Activated CD8-positive, alpha-beta memory T cell treated with anti-CD3 and anti-CD28 coated beads, Interleukin-2, amount 50 U/mL, for 4 hours (primary cell): ENCODE results near the gene ITIH1.

Source experiments
- DNase-seq: peaks from one replicate; pipeline ENCODE4 v3.0.0-alpha.2; 2020

ITIH1 gene

DNA sequence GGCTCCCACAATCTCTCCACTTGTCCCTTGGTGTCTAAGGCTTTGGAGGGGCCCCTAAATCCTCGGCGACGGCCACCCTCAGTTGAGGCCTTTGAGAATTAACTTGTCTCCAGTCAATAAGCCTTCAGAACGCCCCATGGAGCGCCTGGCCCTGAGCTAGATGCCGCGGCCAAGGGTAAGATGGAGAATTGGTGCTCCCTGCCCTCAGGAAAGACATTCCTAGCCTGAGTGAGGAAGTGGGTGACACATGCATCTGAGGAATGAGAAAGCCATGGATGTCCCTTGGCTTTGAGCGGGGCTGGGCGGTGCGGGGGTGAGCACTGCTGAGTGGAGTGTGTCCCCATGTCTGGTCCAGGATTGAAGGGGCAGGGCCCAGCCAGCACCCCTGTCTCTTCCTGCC, 39.8 kb downstream of the ITIH1 start:
- no peak for DNase-seq

DNA sequence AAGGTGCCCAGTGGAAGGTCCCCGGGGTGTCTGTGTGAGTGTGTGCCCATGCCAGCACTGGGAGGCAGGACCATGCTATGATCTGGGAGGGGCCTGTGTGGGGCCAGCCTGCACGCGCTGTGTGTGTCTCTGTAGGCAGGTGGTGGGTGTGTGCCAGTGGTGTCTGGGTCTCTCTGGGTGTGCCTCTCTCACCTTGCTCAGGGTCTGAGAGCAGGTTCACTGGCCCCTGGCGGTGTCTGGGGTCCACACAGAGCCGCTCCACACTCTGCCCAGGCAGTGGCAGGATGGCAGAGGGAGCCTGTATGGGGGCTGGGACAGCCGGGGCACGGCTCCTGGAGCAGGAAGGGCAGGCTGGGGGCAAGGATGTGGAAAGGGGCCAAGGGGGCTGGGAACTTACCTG, 40.5 kb downstream of the ITIH1 start:
- no peak for DNase-seq

DNA sequence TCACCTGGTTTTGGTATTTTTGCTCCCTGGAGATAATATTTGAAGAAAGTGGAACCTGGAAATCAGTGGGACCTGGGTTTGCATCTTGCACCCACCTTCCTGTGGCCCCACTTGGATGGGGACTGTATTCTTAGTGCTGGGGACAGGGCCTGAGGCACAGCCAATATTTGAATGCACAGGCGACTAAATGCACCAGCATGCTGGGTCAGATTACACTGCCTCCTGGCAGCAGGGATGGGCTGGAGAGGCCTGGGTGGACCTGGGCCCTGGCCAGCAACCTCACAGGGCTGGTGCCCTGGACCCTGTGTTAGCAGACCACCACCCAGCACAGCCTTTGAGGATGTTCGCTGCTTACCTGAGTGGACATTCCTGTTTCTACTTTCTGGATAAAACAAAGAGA, 42.5 kb downstream of the ITIH1 start:
- DNase-seq = no peak

DNA sequence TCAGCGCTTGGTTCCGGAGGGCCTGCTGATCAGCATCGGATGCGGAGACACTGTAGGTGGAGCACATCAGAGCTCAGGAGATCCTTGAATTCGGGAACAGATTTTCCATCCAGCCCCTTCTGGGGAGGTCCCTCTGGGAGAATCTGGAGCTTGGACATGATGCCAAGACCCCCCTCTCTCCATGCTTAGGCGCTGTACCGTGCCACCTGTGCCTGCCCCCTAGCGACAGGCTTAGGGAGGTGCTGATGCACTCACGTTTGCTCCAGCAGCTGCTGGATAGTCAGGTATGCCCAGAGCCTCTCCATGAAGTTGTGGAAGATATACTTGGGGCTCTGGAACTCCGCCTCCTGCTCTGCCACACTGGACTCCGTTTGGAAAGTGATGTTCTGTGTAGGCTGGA, 43.3 kb downstream of the ITIH1 start:
- DNase-seq = no peak

DNA sequence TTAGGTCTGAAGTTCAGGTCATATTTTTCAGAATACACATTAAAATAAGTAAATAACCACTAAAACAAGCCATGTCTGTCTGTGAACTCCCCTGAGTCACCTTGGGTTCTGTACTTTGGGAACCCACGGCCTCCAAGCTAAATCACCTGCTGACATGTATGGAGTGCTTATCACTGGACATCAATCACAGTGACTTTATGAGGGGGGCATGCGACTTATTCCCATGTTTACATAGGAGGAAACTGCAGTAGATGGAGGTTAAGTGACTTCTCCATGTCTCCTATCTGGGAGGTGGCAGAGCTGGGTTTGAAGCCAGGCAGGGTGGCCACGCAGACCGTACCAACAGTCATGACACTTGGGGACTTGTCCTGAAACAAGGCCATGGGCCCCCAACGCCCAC, 45.0 kb downstream of the ITIH1 start:
- no peak for DNase-seq

DNA sequence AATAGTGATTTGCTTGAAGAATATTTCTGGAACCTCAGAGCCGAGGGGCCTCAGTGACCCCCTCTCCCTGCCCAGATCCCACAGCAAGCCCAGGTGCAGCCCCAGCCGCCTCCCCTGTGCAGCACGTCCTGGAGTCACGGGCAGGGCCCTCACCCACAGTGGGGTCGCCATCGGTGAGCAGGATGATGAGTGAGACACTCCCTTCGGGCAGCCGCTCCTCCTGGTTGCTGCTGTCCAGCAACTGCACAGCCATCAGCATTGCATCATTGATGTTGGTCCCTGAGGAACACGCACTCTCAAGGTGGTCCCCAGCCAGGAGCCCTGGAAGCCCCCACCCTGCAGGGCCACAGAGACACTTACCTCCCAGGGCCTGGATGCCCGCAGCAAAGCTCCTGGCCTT, 46.6 kb downstream of the ITIH1 start:
- no peak for DNase-seq

DNA sequence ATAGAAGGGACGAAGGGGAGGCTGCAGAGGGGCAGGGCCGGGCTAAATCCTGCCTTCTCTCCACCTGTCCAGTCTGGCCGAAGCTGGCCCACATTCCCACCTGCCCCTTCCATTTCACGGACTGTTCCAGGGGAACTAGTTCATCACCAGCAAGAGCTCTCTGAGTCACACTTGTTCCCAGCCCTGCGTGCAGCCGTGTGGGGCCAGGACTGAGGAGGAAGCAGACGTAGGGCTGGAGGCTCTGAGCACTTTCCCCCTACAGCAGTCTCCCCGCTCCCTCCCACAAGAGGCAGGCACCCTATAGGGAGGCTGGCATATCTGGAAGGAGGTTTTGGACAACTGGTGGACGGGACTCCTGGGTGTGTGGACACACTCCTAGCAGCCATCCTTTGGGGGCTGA, 50.0 kb downstream of the ITIH1 start:
- DNase-seq = no peak

DNA sequence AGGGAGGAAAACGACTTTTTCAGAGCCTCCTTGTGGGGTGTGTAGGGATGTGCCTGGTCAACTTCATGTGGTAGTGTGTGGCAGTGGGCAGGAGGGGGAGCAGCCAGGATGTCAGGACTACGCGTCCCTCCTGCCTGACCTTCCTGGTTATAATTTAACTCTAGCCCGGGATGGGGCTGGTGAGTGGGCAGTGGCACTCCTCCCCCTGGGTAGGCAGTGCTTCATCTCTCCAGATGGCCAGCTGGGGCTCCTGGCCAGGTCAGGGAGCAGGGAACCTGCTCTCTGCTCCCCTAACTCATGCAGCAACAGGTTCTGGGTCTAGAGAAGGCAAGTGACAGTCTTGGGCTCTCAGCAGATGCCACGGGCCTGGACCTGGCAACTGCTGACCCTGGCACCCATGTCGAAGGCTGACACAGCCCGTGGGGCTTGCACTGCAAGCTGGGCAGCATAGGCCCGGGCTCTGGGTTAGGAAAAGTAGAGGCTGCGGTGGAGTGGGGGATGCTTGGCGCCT, 50.5 kb downstream of the ITIH1 start:
- no peak for DNase-seq

DNA sequence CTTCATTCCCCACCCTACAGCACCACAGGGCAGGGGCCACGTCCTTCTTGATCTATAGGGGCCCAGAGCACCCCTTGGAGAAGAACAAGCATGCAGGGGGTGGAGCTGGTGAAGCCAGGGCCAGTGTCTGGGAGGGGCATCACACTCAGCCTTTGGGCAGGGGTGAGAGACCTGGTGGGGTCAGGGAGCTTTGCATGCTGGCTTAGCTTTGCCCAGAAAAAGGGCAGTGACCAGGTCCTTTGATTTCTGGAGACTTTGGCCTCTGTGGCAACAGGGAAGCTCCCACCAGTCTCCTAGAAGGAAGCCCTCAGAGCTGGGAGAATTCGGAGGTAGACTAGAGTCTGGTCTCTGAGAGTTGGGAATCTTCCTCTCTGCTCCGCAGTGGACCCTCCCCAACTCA, 52.1 kb downstream of the ITIH1 start:
- no peak for DNase-seq

DNA sequence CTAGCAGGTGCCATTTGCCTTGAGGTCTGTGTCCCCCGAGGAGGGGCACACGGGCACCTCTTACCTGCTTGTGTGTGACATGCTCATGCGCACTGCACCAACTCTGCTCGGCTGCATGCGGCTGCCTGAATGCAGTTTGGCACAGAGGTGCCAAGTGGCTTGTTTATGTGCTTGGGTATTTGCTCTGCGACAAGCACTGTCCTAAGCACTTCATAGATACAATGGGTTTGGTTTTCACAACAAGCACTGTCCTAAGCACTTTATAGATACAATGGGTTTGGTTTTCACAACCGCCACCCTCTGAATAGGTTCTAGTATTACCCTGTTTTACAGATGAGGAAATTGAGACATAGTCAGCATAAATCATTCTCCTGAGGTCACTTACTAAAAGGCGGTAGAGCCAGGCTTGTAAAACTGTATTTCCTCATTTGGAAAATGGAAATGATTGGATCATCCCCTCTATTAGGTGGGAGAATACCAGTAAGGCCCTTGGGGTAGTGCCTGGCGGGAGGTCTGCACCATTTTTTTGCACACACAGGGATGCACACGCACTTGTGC, 52.6 kb downstream of the ITIH1 start:
- no peak for DNase-seq

DNA sequence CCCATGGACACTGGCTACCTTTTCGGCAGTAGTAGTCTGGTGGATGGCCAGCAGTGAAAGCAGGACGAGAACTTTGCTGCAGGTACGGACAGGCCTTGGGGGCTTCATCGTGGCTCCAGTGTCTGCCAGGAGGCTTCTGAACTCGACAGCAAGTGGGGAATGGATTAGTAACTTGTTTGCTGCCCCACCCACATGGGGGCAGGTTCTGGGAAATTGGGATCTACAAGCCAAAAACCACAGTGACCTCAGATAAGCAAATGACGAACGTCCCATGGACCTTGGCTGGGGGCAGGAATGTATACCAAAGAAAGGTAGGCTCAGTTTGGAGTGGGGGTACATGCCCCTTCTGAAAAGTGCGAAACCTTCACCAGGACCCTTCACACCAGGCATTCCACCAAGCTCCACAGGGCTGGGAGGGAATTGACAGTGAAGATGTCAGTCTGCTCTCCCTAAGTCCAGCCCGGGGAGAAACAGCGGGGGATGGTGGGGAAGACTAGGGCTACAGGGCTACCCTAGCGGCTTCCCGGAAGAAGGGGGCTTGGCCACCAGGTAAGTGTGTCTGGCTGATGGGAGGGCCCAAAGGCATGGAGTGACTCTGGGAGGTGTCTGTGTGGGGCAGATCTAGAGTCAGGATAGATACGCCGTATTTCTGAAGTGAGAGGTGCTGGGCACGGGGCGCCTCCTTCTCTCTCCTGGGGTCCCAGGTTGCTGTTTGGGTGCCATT, 53.3 kb downstream of the ITIH1 start, which contains the start of gene ITIH4:
Gene ITIH4 (minus strand): TSS at position 138 of the 724 bp plus-strand sequence. CDS start 30 bp downstream, at position 108.
- no peak for DNase-seq

DNA sequence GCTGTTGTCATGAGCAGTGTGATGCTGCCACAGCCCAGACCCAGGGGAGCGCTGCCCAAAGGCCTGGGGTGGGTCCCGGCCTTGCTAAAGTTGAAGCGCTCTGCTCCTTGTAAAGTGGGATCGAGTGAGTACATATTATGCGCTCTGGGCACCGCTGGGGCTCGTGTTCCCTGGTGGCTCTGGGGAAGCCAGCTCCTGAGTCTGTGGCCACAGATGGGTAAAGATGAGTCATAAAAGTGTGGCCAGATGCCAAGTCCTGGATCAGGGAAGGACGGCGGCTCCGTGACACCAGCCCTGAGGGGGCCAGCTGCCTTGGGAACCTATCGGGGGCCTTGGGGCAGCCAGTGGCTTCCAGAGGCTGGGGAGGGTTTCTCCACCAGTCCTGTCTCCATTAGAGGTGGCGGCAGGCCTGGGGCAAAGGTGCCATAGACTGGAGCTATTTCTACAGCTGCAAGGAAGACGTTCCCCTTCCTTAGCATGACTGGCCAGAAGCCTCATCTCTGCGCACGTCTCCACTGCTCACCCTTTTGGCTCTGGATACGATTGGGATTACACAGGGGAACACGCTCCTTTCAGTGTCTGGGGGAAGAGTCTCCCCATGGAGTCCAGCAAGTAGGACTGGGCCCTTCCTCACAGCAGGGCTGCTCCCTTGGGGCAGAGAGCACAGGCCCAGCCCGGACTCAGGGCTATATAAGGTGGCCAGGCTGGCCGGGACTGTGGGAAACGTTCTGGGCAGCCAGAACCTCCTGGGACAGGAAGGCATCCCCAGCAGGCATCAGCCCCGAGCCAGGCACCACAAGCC, 54.3 kb downstream of the ITIH1 start:
- DNase-seq = no peak

DNA sequence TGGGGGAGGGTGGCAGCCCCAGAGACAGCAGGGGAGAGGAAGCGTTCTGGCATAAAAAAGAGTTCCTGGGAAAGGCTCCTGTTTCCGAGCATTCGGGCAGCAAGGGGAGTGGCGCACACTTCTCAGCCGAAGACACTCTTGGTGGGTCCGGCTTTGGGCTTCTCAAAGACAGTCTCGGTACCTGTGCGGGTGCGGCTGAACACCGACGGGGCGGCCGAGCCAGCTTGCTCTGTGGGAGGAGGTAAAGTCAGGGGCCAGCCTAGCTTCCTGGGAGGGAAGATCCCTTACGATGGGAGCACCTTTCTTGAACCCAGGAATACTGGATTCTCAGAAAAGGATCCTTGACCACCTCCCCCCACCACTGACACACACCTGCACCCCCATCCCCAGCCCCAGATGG, 55.8 kb downstream of the ITIH1 start:
- DNase-seq = no peak

DNA sequence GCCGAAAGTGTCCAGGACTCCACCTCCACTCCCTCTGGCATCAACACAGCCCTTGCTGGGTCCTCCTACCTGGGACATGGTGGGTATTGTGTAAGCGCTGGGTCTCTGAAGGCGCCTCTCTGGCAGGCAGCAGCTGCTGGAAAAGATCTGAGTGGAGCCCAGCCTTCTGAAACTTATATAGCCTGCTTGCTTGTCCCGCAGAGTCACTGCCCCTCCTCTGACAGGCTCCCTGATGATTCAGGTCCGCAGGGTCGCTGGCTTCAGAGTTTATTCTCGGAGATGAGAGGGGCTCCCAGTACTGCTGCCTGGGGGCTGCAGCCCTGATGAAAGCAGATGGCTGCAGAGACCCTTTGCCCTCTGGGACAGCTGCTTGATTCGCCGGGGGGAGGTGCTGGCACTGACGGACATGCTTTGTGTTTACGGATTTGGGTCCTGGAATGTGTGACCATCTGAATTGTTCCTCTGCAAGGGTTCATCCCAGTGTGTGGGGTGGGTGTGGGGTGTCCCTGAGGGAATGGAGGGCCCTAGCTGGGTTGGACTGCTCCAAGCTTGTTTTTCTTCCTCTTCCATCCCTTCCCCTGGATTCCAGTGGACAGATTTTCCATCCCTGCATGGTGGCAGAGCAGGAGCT, 57.6 kb downstream of the ITIH1 start, which contains the start of gene MUSTN1:
Gene MUSTN1 (minus strand): TSS at position 149 of the 631 bp plus-strand sequence. CDS start 71 bp downstream, at position 78.
- DNase-seq = no peak

DNA sequence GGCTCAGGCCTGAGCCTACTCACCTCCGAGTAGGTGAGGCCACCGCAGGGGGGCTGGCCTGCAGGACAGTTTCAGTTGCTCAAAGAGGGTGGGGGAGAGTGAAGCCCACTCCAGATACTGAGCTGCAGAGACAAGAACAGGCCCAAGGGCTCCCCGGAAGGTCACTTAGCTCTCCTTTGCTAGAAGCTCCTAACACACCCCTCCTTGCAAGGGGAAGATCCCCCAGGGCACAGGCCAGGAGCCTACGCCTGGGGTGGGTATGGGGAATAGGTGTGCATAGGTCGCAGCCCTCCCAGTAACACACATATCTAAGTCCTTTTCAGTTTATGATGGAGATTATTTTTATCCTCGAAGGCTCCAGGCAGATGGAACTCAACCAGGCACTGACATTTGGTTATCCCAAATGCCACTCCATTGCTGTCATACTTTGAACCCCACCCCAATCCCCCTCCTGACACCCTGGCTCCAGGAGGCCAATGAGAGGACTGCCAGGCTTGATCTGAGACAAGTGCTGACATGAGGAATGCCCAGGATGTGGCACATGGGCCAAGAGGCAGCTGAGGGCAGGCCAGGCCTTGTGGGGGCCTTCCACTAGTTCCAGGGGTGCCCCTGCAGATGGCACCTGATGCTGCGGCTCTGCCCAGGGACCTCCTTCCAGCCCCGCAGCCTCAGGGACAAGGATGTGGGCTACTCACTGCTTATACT, 58.5 kb downstream of the ITIH1 start:
- no peak for DNase-seq

DNA sequence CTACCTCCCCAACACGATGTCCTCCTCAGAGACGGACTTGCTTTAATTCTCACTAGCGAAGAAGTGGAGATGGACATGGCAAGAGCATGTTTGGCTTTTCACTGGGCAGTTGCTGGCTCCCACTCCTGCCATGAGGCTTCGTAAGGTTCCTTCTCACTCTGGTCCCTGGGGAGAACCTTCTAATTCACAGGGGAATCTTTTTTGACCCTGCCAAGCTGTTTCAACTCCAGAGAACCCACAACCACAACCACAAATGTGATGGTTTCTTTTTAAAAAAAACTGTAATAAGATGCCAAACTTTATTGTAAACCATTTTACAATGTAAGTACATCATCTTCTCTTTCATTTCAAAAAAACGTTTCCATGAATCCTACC, 59.1 kb downstream of the ITIH1 start:
- no peak for DNase-seq

DNA sequence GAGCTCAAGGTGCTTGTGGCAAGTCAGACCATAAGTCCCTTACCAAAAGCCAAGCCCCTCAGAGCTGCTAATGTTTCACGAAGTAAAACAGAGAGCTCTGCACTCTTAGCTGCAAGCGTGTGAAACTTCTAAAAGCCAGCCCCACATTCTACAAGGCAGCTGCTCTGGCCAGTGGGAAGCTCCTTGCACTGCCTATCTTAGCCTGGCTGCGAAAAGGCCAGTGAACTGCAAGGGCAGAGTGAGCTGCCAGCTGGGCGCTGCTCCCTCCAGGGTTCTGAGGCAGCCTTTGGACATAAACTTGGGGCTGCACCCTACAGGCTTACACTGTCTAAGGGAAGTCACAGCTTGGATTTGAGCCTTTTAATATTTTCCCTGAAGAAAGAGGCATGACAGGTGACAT, 59.6 kb downstream of the ITIH1 start:
- DNase-seq = no peak

DNA sequence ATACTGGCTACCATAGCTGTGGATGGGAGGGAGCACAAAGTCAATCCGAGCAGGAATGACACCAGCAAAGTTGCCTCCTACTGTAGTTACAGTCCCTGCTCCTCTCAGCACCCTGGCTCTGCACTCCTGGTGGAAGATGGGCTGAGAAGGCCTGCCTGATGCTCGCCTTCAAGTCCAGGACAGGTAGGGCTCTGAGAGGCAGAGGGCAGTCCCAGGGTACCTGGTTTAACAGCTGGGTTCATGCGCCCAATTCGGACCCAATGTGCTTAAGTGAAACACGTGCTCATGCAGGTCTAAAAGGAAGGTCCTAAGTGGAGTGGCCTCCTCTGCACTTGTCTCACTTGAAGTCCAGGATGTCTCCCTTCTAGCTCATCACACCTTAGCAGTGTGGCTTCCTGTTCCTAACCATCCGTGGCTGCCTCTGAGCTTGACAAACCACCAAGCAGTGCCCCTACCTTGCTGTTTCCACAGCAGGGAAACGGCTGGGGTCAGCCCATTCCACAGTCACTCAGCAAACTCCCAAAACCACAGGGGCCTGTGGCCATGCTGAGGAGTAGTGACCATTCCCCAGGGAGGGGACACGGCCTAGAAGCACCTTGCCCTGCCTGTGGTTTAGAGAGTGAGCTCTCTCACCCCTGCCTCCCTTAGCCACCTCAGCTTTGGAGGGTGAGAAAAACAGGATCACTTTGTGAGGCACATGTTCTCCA, 61.3 kb downstream of the ITIH1 start:
- DNase-seq = no peak

DNA sequence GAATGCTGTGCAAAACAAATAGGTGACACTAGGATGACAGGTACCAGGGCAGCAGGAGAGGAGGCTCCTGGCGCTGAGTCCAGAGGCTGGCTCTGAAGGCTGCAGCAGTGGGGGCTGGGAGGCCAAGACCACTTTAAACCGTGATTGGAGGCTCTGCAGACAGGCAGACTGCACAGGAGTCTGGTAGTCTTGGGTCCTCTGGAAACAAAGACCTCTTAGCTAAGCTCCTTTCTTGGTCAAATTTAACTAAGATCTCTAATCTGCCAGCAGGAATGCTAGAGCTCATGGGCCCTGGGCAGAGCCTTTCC, 61.8 kb downstream of the ITIH1 start:
- DNase-seq = no peak

DNA sequence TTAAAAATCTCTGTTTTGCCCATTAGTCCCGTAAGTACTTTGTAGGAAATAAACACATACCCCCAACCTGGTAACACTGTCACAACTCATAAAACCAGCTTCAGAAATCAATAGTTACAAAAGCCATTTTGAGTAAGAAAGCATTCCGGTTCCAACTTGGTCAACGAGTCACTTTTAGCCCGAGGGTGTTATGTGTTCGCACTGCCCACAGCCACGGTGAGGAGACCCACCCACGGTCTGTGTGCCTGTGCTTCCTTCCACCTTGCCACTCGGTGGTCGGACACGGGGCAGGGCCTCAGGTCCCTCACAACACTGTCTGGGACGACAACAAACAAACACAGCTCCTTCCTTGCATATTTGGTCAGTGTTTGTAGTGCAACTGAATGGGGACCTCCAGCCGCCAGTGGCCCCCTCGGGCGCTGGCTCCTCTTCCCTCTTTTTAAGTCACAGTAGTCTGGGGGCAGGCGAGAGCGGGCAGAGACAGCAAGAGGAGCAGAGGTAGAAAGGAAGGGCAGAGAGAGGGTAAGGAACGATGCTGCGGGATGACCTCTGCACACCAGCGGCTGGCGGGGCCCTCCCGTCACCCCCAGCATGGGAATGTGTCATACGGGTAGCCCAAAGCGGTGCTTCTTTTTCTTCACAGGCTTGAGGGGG, 62.6 kb downstream of the ITIH1 start:
- no peak for DNase-seq

DNA sequence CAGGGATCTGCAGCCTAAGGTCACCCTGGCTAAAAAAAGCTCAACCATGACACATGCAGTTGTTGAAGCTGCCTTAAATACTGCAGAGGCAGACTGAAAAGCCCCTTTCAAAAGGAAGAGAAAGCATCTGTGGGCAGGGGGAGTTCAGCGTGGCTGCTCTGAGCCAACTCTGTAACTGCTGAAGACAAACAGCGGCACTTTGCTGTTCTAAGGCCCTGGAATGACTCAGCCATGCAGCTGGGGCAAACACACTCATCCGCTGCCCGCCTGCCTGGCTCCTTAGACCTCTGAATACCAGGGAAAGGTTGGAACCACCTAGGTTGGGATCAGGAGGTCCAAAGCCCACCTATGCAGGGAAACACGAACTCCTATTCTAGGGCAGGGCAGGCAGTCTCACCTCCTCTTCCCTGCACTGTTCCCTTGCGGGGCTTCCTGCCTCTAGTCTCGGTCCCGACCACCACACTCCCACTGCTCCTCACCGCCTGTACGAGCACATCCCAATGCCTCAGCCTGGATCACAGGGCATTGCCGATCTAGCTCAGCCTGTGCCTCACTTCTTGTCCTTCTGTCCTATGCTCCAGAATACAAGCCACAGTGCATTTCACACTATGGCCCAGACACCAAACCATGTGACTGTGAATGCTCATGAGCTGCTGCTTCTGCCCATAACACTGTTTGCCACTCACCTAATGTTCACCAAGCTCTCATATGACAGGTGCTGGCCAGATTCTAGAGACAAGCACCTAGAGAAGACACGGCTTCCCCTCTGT, 64.0 kb downstream of the ITIH1 start:
- no peak for DNase-seq
